ENCODE data around the gene PRPH. TPM values are rescaled to one million over a fixed set of nuclear protein-coding genes. Genes with fewer than 3 reads are reported as not detected.

PRPH gene
- total and polyA plus RNA-seq, 9 of the 15 experiments (the other 6 are each of a cell fraction or from before 2014, with no cell fraction given), result 0.27 to 1.9 (median 1.3) TPM; not detected in 1

DNA sequence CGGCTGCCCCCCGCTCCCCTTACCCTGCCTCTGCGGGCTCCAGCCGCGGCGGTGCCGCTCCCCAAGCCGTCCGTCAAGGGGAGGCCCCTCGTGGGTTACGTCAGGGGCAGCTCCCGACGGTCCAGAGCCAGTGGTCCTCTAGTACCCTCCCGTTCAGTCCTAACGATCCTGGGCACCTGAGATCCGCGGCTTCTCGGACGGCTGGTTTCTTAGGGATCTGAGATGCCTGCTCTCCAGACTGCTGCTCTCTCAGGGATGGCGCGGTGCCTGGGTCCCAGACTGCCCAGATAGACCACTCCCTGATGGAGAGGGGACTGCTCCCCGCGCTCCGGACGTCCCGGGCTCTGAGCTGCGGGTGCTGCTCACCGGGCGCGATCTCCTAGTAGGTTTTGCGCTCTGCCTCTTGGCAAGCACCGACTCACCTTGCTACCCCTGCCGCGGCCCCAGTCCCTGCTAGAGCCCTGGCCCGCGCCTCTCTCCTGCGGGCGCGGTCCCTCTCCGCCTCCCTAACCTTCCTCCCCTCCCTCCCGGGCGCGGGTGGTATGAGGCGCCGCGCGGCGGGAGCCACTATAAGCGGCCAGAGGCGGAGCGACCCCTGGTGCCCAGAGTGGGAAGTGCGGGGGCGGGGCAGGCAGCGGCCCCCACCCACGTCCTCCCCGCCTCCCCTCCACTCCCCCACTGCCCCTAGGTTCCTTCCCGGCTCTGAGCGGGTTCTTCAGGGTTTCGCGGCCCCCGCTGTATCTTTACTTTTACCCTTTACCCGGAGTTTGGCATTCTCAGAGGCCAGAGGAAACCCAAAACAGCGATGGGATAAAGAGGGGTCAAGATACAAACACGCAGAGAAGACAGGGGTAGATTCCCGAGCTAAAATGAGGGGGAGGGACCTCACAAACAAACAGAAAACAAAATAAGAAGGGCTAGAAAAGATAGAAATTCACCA lies 42.0 kb downstream of the PRPH start, which contains the start of gene C1QL4 (continued):
- no peak for TF ChIP-seq TGIF2 (CRISPR knock-in tag; IDR thresholded peaks at IDR 0.05)
- peak; percentile 12; the same call in 1 of the 2 replicates for TF ChIP-seq TEAD4 (IDR thresholded peaks at IDR 0.05; ENCODE audit: low read length)
- no peak for TF ChIP-seq TEAD4 (CRISPR knock-in tag; IDR thresholded peaks at IDR 0.05; ENCODE audit: borderline replicate concordance)
- TF ChIP-seq GTF2E2 (tag; IDR thresholded peaks at IDR 0.05), result no peak
- no peak for TF ChIP-seq ZBED1 (IDR thresholded peaks at IDR 0.05)
- TF ChIP-seq, protein P1, sequence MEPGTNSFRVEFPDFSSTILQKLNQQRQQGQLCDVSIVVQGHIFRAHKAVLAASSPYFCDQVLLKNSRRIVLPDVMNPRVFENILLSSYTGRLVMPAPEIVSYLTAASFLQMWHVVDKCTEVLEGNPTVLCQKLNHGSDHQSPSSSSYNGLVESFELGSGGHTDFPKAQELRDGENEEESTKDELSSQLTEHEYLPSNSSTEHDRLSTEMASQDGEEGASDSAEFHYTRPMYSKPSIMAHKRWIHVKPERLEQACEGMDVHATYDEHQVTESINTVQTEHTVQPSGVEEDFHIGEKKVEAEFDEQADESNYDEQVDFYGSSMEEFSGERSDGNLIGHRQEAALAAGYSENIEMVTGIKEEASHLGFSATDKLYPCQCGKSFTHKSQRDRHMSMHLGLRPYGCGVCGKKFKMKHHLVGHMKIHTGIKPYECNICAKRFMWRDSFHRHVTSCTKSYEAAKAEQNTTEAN (CRISPR knock-in tag; IDR thresholded peaks at IDR 0.05), result 0 out of 2 replicates have a peak, but pooled peaks have one; percentile 35
- TF ChIP-seq, protein P2, sequence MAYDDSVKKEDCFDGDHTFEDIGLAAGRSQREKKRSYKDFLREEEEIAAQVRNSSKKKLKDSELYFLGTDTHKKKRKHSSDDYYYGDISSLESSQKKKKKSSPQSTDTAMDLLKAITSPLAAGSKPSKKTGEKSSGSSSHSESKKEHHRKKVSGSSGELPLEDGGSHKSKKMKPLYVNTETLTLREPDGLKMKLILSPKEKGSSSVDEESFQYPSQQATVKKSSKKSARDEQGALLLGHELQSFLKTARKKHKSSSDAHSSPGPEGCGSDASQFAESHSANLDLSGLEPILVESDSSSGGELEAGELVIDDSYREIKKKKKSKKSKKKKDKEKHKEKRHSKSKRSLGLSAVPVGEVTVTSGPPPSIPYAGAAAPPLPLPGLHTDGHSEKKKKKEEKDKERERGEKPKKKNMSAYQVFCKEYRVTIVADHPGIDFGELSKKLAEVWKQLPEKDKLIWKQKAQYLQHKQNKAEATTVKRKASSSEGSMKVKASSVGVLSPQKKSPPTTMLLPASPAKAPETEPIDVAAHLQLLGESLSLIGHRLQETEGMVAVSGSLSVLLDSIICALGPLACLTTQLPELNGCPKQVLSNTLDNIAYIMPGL (CRISPR knock-in tag; IDR thresholded peaks at IDR 0.05), result no peak
- no peak for TF ChIP-seq ZSCAN29 (IDR thresholded peaks at IDR 0.05)
- no peak for TF ChIP-seq ZNF224 (CRISPR knock-in tag; IDR thresholded peaks at IDR 0.05)
- no peak for TF ChIP-seq ARID1B (IDR thresholded peaks at IDR 0.05)
- TF ChIP-seq ZBTB17 (CRISPR knock-in tag; IDR thresholded peaks at IDR 0.05), result no peak
- no peak for TF ChIP-seq CCAR2 (IDR thresholded peaks at IDR 0.05; ENCODE audit: low read depth, low read length)
- TF ChIP-seq BRCA1 (IDR thresholded peaks at IDR 0.05), result no peak
- no peak for TF ChIP-seq BRCA1 (CRISPR knock-in tag; IDR thresholded peaks at IDR 0.05)
- no peak for TF ChIP-seq TCF3 (CRISPR knock-in tag; IDR thresholded peaks at IDR 0.05)
- no peak; the same call in 1 of the 2 replicates for TF ChIP-seq SUPT5H (IDR thresholded peaks at IDR 0.05)
- TF ChIP-seq SREBF2 (CRISPR knock-in tag; IDR thresholded peaks at IDR 0.05), result no peak
- TF ChIP-seq BHLHE40 (IDR thresholded peaks at IDR 0.05; ENCODE audit: low read length), result 0 out of 2 replicates have a peak, but pooled peaks have one; percentile 16
- TF ChIP-seq, protein P3, sequence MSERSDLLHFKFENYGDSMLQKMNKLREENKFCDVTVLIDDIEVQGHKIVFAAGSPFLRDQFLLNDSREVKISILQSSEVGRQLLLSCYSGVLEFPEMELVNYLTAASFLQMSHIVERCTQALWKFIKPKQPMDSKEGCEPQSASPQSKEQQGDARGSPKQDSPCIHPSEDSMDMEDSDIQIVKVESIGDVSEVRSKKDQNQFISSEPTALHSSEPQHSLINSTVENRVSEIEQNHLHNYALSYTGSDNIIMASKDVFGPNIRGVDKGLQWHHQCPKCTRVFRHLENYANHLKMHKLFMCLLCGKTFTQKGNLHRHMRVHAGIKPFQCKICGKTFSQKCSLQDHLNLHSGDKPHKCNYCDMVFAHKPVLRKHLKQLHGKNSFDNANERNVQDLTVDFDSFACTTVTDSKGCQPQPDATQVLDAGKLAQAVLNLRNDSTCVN (CRISPR knock-in tag; IDR thresholded peaks at IDR 0.05), result no peak
- TF ChIP-seq, protein P4, sequence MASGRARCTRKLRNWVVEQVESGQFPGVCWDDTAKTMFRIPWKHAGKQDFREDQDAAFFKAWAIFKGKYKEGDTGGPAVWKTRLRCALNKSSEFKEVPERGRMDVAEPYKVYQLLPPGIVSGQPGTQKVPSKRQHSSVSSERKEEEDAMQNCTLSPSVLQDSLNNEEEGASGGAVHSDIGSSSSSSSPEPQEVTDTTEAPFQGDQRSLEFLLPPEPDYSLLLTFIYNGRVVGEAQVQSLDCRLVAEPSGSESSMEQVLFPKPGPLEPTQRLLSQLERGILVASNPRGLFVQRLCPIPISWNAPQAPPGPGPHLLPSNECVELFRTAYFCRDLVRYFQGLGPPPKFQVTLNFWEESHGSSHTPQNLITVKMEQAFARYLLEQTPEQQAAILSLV (tag; IDR thresholded peaks at IDR 0.05), result no peak
- no peak for TF ChIP-seq TAF7 (tag; IDR thresholded peaks at IDR 0.05)
- peak in 1 of 2 experiments; percentile 44; a peak in 1 of 4 replicates for TF ChIP-seq RCOR1 (IDR thresholded peaks at IDR 0.05; ENCODE audit: borderline replicate concordance in 1 of 2, low read depth in 2 of 2, low read length in 2 of 2)

Measured in K562 (cell line).